GM18520 (cell line): ENCODE measurements around the gene DNHD1.

Experiments used
- ATAC-seq: cut with Tn5 transposase; IDR thresholded peaks from one replicate; pipeline ENCODE4 v1.9.1; 2021; ENCODE audit not compliant: unreplicated experiment

DNHD1 gene

GRCh38 chr11:6497069-6497839, at the start of gene DNHD1:
Gene DNHD1 (plus strand): TSS chr11:6497280. CDS start chr11:6498216, 936 bp downstream.
- no peak for ATAC-seq

DNA sequence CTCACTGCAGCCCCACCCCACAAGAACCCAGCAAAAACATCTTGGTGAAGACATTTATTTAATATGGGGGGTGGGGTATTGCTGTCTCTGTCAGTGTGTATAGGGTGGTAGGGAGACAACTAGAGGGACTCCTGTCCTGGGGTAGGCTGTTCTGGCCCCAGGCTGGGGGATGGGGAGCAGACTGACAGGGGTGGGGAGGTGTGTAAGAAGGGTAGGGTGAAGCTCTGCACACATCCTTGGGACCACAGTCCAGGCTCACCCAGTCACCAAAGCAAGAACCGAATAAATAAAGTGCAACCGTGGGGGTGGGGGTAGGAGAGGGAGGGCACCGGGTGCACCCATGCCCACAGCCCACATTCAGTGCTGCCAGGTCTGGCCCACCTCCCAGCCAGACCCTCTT, 48.5 kb upstream of the DNHD1 start:
- no peak for ATAC-seq

DNA sequence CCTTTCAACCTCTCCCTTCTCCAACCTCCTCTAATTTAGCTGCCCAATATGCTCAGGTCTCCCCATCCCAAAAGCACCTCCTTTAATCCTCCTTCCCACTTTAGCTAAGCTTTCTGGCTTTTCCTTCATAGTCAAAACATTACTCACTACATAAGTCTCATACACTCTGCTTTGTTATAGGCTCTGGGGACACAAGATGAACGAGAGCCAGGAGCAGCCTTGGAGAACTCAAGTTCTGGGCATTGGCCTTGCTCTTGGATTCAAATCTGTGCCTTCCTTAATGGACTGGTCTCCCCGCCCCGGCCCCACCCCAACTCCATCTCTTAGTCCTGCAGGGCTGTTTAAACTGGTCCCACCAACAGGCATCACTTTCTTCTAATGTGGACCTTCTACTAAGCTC, 44.9 kb upstream of the DNHD1 start:
- no peak for ATAC-seq

DNA sequence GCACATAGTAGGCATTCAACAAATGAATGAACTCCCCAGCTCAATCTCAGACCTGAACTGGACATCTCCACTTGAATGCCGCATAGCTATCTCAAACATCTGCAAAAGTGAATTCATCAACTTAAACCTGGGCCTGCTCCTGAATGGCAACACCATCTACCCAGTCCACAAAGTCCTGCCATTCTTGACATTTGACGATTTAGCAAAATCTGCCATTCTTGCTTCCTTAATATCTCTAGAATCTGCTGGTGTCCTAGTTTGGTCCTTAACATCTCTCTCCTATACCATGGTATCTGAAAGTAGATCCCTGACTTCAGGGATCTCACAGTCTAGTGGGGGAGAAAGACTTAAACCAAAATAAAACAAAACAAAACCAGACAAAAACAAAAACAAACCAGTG, 43.9 kb upstream of the DNHD1 start:
- no peak for ATAC-seq

- ATAC-seq = no peak
Measured at GRCh38 chr11:6455070-6455469, 42.0 kb upstream of the DNHD1 start.

GRCh38 chr11:6456361-6457073, 40.6 kb upstream of the DNHD1 start:
- no peak for ATAC-seq

- no peak for ATAC-seq
Measured at GRCh38 chr11:6457581-6458320, 39.3 kb upstream of the DNHD1 start.

- no peak for ATAC-seq
Measured at GRCh38 chr11:6458352-6459098, 38.6 kb upstream of the DNHD1 start.

- ATAC-seq = no peak
Measured at GRCh38 chr11:6459099-6459450, 38.0 kb upstream of the DNHD1 start.

- no peak for ATAC-seq
Measured at GRCh38 chr11:6468712-6469495, 28.2 kb upstream of the DNHD1 start.

GRCh38 chr11:6469599-6469998, 27.5 kb upstream of the DNHD1 start:
- ATAC-seq = no peak

DNA sequence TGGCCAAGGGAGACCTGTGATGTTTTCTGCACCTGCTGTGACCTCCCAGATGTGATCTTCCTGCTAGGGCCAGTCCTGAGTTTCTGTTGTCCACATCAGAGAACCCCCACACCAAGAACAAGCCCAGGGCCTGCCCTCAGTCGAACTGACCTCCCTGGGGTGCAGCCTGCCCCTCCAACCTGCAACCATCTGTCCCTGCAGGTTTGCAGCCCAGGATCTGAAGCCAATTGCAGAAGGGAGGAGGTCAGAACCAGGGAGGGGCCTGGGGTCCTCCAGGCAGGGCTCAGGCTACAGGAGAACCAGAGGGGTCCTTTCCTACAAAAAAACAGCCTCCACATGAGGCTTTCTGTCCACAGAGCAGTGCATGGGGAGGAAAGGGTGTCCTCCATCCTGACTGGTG, 24.1 kb upstream of the DNHD1 start:
- ATAC-seq = no peak

DNA sequence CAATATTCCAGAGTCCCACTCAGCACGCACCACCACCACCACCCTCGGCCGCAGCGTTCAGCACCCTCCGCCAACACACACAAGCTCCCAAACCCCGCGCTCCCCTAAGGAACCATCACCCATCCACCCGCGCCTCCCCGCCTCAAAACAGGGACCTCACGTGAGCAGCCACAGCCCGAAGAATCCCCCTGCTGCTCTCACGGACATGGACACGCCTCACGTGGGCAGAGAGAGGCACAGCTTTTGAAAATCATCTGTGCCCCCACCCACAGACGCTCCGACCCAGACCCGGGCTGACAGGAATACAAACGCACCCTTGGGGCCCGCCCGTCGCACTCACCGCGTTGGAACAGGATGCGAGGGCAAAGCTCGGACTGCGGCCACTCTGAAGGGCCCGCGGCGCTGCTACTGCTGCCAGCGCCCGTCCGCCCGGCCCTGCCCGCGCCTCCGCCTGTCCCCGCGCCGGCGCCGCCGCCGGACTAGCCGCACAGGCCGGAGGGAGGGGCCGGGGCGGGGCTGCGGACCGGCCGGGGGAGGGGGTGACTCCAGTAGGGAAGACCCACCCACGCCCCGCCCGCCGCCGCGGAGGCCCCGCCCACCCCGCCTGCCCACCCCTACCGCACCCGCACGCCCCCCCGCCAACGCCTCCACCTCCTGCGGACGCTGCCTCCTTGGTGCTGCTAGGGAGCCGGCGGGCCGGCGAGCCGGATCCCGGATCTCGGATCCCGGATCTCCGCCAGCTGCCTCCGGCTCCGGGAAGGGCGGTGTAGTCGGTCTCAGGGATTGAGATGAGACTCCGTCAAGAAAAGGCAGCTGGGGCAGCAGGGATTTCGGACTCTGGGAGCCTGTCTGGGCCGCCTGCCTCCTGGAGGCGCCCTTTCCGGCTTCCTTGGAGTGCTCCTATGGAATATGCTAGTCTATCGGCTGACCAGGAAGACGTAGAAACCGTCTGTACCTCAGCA, 23.3 kb upstream of the DNHD1 start, which contains the start of gene TRIM3:
TSS of gene TRIM3 (minus strand) at position 491 of the 962 bp plus-strand sequence. CDS start 8,246 bp downstream, outside the sequence.
- ATAC-seq = peak; percentile 51

DNA sequence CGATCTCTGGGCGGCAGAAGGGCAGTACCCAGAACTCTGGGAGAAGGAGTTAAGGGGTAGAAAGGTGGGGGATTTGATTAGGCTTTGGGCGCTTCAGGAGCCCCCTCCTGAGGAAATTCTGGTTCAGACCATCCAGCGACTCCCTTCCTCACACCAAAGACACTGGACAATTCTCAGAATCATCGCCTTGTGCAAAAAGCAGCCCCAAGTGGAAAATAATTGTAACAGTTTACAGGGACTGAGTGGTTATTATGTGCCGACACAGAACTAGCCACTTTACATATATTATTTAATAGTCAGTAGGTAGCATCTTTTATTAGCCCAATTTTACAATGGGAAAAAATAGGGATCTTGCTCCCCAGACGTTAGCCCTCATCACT, 22.7 kb upstream of the DNHD1 start:
- ATAC-seq = no peak

- ATAC-seq = no peak
Measured at GRCh38 chr11:6474806-6475500, 22.1 kb upstream of the DNHD1 start.

GRCh38 chr11:6475936-6476335, 21.1 kb upstream of the DNHD1 start:
- ATAC-seq = no peak

GRCh38 chr11:6476571-6476970, 20.5 kb upstream of the DNHD1 start:
- no peak for ATAC-seq

DNA sequence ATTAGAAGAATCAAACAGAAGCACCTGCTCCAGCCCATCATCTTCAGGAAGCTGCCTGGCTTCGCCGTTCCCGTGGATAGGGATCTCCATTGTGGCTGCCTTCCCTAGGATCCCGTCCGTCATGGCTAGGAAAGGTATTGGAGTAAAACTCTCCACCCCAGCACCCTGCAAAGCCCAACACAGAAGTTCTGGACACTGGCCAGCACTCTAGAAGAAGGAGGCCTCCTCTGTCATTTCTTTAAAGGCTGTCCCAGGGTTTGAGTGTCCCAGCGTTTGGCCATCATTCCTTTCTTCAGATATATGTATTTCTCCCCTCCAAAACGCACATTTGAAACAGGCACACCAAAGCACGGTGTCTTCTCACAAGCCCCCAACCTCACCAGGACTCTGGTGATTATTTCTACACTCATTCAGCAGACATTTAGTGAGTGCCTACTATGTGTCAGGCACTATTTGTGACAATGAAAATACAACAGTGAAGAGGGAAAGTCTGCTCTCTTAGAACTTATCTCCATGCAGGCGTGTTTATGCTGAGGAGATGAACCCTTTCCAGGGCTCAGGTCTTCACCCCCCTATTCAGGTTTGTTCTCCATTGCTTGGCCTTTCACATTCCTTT, 16.7 kb upstream of the DNHD1 start:
- ATAC-seq = no peak
